Subcutaneous adipose tissue (tissue), 4 donors: ENCODE measurements around the gene APOBEC2. TPM values are rescaled to one million over a fixed set of nuclear protein-coding genes. Genes with fewer than 3 reads are reported as not detected.

Experiments
- CTCF ChIP-seq: fragments of 450-650 bp; IDR thresholded peaks from one replicate; pipeline ENCODE4 v1.5.1; 2016; ENCODE audit warnings: low read depth, mild to moderate bottlenecking, control low read depth, antibody characterized with exemption, moderate library complexity
- total RNA-seq, 4 donors: library from RNA; depleted of rRNA; stranded (reverse); fragments of >200 nt; gene quantifications; one replicate each; pipeline ENCODE4 v1.1.0, GENCODE V29; 2016

Gene APOBEC2
- total RNA-seq, 4 donors from 2014 or later, result not detected

GRCh38 chr6:41065550-41066026, 12.6 kb downstream of the APOBEC2 start:
- no peak for TF ChIP-seq CTCF

- no peak for TF ChIP-seq CTCF
These were observed 13.9 kb downstream of the APOBEC2 start for GRCh38 chr6:41066867-41067304.

GRCh38 chr6:41071501-41071922, 18.5 kb downstream of the APOBEC2 start:
- TF ChIP-seq CTCF, result no peak

GRCh38 chr6:41071923-41072835, 19.2 kb downstream of the APOBEC2 start, which contains the start of gene OARD1:
OARD1 (minus strand) TSS chr6:41072356; CDS start chr6:41071634, 722 bp downstream.
- no peak for TF ChIP-seq CTCF

GRCh38 chr6:41072836-41073202, 19.8 kb downstream of the APOBEC2 start, which contains the start of gene NFYA:
NFYA (plus strand) TSS chr6:41072974; CDS start chr6:41079090, 6,116 bp downstream.
- no peak for TF ChIP-seq CTCF

GRCh38 chr6:41073203-41073967, 20.4 kb downstream of the APOBEC2 start:
- no peak for TF ChIP-seq CTCF
